ENCODE data around the gene ABHD12. TPM values are rescaled to one million over a fixed set of nuclear protein-coding genes. Genes with fewer than 3 reads are reported as not detected.

The ABHD12 gene
- total and polyA plus RNA-seq, 2 donors (not counting 1 experiment from before 2014, with no cell fraction given) = 79.1 to 84.6 TPM

DNA sequence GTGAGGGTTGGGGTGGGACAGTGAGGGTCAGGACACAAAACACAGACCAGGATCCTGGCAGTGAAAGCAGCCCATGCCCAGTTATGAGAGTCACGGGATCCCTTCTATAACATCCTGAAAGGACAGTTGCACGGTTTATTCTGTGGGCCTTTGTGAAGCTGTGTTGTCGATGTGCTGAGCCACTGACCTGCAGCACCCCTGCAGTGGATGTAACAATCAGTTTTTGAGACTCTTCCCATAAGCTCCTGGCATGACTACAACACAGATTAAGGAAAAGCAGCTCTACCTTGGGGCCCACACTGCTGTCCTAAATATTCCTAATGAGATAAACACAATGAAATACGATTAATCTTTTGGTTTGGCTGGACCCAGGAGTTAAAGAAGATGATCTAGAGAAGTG lies 139.1 kb downstream of the ABHD12 start:
- Histone ChIP-seq H3K4me2 (ENCODE audit: extremely low read depth, insufficient read depth, low read length) (no peak overlapping the region), H3K36me3 (ENCODE audit: control insufficient read depth, insufficient read depth, low read length) (peaks cover 3% of the 10 kb centered on the region), H3K27ac (ENCODE audit: insufficient read depth, low read length) (no peak overlapping the region), H3K9ac (ENCODE audit: insufficient read depth, low read length) (no peak overlapping the region), H3K4me3 (replicated peaks in 1 of 4; ENCODE audit: control extremely low read depth in 1 of 4, insufficient read depth in 1 of 4, low read depth in 3 of 4, low read length in 4 of 4) (peak overlapping the region in 1 of 4 experiments; percentile 71), H3K9me3 (ENCODE audit: control insufficient read depth, insufficient read depth, low read depth, low read length) (no peaks in the 10 kb centered on the region), H3K27me3 (ENCODE audit: control insufficient read depth, insufficient read depth, low read length) (no peaks in the 10 kb centered on the region), H4K20me1 (ENCODE audit: control insufficient read depth, extremely low read depth, insufficient read depth, low read length) (peaks cover 2% of the 10 kb centered on the region), H2AFZ (ENCODE audit: low read length) (no peak overlapping the region), H3K79me2 (ENCODE audit: control insufficient read depth, insufficient read depth, low read length) (peaks cover 75% of the 10 kb centered on the region), H3K4me1 (ENCODE audit: control insufficient read depth, extremely low read depth, insufficient read depth, low read length) (peaks cover 6% of the 10 kb centered on the region)
- no peak for DNase-seq (ENCODE audit: low read depth in 2 of 2)
- TF ChIP-seq, protein P1, sequence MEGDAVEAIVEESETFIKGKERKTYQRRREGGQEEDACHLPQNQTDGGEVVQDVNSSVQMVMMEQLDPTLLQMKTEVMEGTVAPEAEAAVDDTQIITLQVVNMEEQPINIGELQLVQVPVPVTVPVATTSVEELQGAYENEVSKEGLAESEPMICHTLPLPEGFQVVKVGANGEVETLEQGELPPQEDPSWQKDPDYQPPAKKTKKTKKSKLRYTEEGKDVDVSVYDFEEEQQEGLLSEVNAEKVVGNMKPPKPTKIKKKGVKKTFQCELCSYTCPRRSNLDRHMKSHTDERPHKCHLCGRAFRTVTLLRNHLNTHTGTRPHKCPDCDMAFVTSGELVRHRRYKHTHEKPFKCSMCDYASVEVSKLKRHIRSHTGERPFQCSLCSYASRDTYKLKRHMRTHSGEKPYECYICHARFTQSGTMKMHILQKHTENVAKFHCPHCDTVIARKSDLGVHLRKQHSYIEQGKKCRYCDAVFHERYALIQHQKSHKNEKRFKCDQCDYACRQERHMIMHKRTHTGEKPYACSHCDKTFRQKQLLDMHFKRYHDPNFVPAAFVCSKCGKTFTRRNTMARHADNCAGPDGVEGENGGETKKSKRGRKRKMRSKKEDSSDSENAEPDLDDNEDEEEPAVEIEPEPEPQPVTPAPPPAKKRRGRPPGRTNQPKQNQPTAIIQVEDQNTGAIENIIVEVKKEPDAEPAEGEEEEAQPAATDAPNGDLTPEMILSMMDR (conservative IDR thresholded peaks at IDR 0.05 in 1 of 2, IDR thresholded peaks at IDR 0.05 in 1 of 2; ENCODE audit: low read depth in 1 of 2, low read length in 2 of 2) = no peak

DNA sequence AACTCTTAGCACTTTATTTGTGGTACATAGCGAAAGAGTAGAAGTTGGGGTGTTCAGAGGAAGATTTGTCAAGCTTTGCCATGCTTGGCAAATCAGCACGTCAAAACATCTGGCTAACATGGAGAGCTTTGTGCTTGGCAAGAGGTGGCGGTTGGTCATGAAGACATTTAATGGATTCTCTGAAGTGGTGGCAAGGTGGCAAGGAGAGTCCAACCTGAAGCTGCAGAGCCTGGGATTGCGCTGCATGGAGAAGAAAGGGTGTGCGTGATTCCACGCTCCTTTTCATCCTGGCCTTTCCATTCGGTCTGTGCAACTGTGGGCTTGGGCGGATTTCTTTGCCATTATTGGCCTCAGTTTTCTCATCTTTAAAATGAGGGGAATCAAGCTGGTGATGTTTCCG lies 139.6 kb downstream of the ABHD12 start:
- no peaks in the 10 kb centered on the region for H3K9me3 ChIP-seq (ENCODE audit: control insufficient read depth, insufficient read depth, low read depth, low read length)
- peaks cover 2% of the 10 kb centered on the region for H4K20me1 ChIP-seq (ENCODE audit: control insufficient read depth, extremely low read depth, insufficient read depth, low read length)
- peaks cover 72% of the 10 kb centered on the region for H3K79me2 ChIP-seq (ENCODE audit: control insufficient read depth, insufficient read depth, low read length)
- no peak overlapping the region for H3K27ac ChIP-seq (ENCODE audit: insufficient read depth, low read length)
- DNase-seq (ENCODE audit: low read depth in 2 of 2) = no peak
- H3K4me1 ChIP-seq (ENCODE audit: control insufficient read depth, extremely low read depth, insufficient read depth, low read length) = peaks cover 6% of the 10 kb centered on the region
- no peak for TF ChIP-seq EZH2 (IDR thresholded peaks at IDR 0.05; ENCODE audit: low read length, missing control alignments)
- TF ChIP-seq, protein P1 (conservative IDR thresholded peaks at IDR 0.05 in 1 of 2, IDR thresholded peaks at IDR 0.05 in 1 of 2; ENCODE audit: low read depth in 1 of 2, low read length in 2 of 2) = no peak
- peak overlapping the region in 1 of 4 experiments; percentile 71 for H3K4me3 ChIP-seq (replicated peaks in 1 of 4; ENCODE audit: control extremely low read depth in 1 of 4, insufficient read depth in 1 of 4, low read depth in 3 of 4, low read length in 4 of 4)
- H3K9ac ChIP-seq (ENCODE audit: insufficient read depth, low read length) = no peak overlapping the region
- H3K36me3 ChIP-seq (ENCODE audit: control insufficient read depth, insufficient read depth, low read length) = peaks cover 3% of the 10 kb centered on the region
- H2AFZ ChIP-seq (ENCODE audit: low read length) = no peak overlapping the region
- H3K4me2 ChIP-seq (ENCODE audit: extremely low read depth, insufficient read depth, low read length) = no peak overlapping the region
- no peaks in the 10 kb centered on the region for H3K27me3 ChIP-seq (ENCODE audit: control insufficient read depth, insufficient read depth, low read length)

DNA sequence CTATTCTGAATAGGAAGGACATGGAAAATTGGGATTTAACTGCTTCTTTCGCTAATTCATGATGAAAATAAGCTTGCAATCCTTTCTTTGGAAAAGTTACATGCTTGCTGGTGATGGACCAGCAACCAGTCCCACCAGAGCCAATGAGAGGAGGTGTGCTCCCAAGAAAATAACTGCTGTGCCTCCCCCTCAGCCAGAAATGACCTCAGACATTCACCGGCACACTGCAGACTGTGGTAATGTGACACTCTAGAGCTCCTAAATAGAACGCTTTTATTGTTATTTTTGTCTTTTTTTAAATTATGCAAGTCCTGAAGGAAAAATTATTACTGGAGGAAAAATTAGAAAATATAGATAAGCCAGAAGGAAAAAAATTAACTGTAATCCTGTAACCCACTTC lies 140.1 kb downstream of the ABHD12 start:
- DNase-seq (ENCODE audit: low read depth in 2 of 2) = peak in 1 of 2 donors; percentile 45

More for the DNA sequence above, 140.1 kb downstream of the ABHD12 start:
- no peaks in the 10 kb centered on the region for H3K9me3 ChIP-seq (ENCODE audit: control insufficient read depth, insufficient read depth, low read depth, low read length)
- H3K4me3 ChIP-seq (replicated peaks in 1 of 4; ENCODE audit: control extremely low read depth in 1 of 4, insufficient read depth in 1 of 4, low read depth in 3 of 4, low read length in 4 of 4) = peak overlapping the region in 2 of 4 experiments; percentile 22 to 71
- no peak overlapping the region for H3K27ac ChIP-seq (ENCODE audit: insufficient read depth, low read length)
- peaks cover 2% of the 10 kb centered on the region for H4K20me1 ChIP-seq (ENCODE audit: control insufficient read depth, extremely low read depth, insufficient read depth, low read length)
- H3K36me3 ChIP-seq (ENCODE audit: control insufficient read depth, insufficient read depth, low read length) = peaks cover 3% of the 10 kb centered on the region
- H3K9ac ChIP-seq (ENCODE audit: insufficient read depth, low read length) = no peak overlapping the region
- TF ChIP-seq, protein P1 (conservative IDR thresholded peaks at IDR 0.05 in 1 of 2, IDR thresholded peaks at IDR 0.05 in 1 of 2; ENCODE audit: low read depth in 1 of 2, low read length in 2 of 2) = no peak
- TF ChIP-seq EZH2 (IDR thresholded peaks at IDR 0.05; ENCODE audit: low read length, missing control alignments) = no peak
- peaks cover 68% of the 10 kb centered on the region for H3K79me2 ChIP-seq (ENCODE audit: control insufficient read depth, insufficient read depth, low read length)
- peak overlapping the region; percentile 69 for H3K4me2 ChIP-seq (ENCODE audit: extremely low read depth, insufficient read depth, low read length)
- H2AFZ ChIP-seq (ENCODE audit: low read length) = no peak overlapping the region
- no peaks in the 10 kb centered on the region for H3K27me3 ChIP-seq (ENCODE audit: control insufficient read depth, insufficient read depth, low read length)
- peaks cover 6% of the 10 kb centered on the region for H3K4me1 ChIP-seq (ENCODE audit: control insufficient read depth, extremely low read depth, insufficient read depth, low read length)

Other genes with a start within 250 kb of the ABHD12 start
- gene ENTPD6, start 195.1 kb downstream of the ABHD12 start, total RNA-seq = 49.6 and 56.5 TPM in 2 replicates
- 45.7 and 59.9 TPM in 2 replicates for gene ENTPD6, start 195.1 kb downstream of the ABHD12 start, polyA plus RNA-seq
- gene PYGB, start 142.8 kb downstream of the ABHD12 start, total RNA-seq = 81.7 and 89.5 TPM in 2 replicates
- gene PYGB, start 142.8 kb downstream of the ABHD12 start, polyA plus RNA-seq = 37.0 and 45.9 TPM in 2 replicates
- gene GINS1, start 16.8 kb upstream of the ABHD12 start, total RNA-seq = 1.3 and 3.0 TPM in 2 replicates
- 5.6 and 13.5 TPM in 2 replicates for gene GINS1, start 16.8 kb upstream of the ABHD12 start, polyA plus RNA-seq
- gene NINL, start 194.7 kb upstream of the ABHD12 start, total RNA-seq = 11.3 and 16.3 TPM in 2 replicates
- gene NINL, start 194.7 kb upstream of the ABHD12 start, polyA plus RNA-seq = 4.4 TPM in 2 replicates
- 8.8 and 9.5 TPM in 2 replicates for gene NANP, start 233.2 kb upstream of the ABHD12 start, total RNA-seq
- gene NANP, start 233.2 kb upstream of the ABHD12 start, polyA plus RNA-seq = 9.4 and 9.9 TPM in 2 replicates